ENCODE data around the gene AOPEP. TPM values are rescaled to one million over a fixed set of nuclear protein-coding genes. Genes with fewer than 3 reads are reported as not detected.

AOPEP gene
- total and polyA plus RNA-seq, 2 of the 13 experiments (the other 11 are each of a cell fraction or from before 2014, with no cell fraction given): 22.2 to 41.6 TPM

- TF ChIP-seq SNAPC4 (CRISPR knock-in tag; IDR thresholded peaks at IDR 0.05) (peak; percentile 60; the same call in 1 of the 2 replicates), ZNF547 (CRISPR knock-in tag; IDR thresholded peaks at IDR 0.05) (no peak), ZBTB49 (CRISPR knock-in tag; IDR thresholded peaks at IDR 0.05; ENCODE audit: borderline replicate concordance) (peak; percentile 52; the same call in 1 of the 2 replicates), AHDC1 (CRISPR knock-in tag; IDR thresholded peaks at IDR 0.05; ENCODE audit: borderline replicate concordance) (0 out of 2 replicates have a peak, but pooled peaks have one; percentile 52), DDIT3 (CRISPR knock-in tag; IDR thresholded peaks at IDR 0.05) (no peak), RERE (CRISPR knock-in tag; IDR thresholded peaks at IDR 0.05; ENCODE audit: low read depth) (no peak)
Measured at GRCh38 chr9:94991961-94992907, 265.7 kb downstream of the AOPEP start (continued).
